BE2C (cell line): ENCODE results near the gene AGAP1.
A peak's percentile ranks its signal among the peaks of the same experiment; 100 is the strongest.

Experiments
- DNase-seq: peaks from one replicate; pipeline ENCODE4 v3.0.0-alpha.2; 2020
- H3K27me3 ChIP-seq: fragments of 250-450 bp; sonication (Bioruptor Pico); 2 replicates; pipeline ENCODE4 v1.5.1; 2020; ENCODE audit warnings: mild to moderate bottlenecking
- H3K36me3 ChIP-seq: fragments of 250-450 bp; sonication (Bioruptor Pico); 2 replicates; pipeline ENCODE4 v1.5.1; 2020; ENCODE audit warnings: mild to moderate bottlenecking
- H3K4me1 ChIP-seq: fragments of 250-450 bp; sonication (Bioruptor Pico); 2 replicates; pipeline ENCODE4 v1.5.1; 2020
- H3K4me3 ChIP-seq: 2 replicates; pipeline ENCODE4 v1.5.1; 2011; ENCODE audit warnings: low read depth, low read length
- H3K9me3 ChIP-seq: fragments of 250-450 bp; sonication (Bioruptor Pico); 2 replicates; pipeline ENCODE4 v1.5.1; 2020
- TF ChIP-seq, protein P1 (sequence below): IDR thresholded peaks from 2 replicates; pipeline ENCODE4 v1.5.1; 2012; ENCODE audit warnings: mild to moderate bottlenecking, low read depth, low read length

Gene AGAP1

DNA sequence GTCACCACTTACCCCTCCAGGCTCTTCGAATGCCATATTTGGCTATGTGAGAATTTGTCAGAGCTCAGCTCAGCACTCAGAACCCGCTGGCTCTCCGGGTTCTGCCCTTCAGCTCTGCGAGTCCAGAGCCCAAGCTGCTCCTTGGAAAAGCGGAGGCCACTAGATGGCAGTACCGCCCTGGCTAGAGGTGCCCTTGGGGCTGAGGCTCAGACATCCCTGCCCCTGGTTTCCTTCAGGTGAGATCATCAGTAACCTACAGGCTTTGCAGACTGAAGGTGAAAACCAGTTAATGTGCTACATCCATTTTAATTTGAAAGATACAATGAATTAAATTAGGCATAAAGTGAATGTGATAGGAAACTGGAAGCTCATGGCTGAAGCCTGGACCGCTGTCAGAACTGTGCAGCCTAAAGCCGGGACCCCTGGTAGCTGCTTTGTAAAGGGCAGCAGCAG lies 285.6 kb downstream of the AGAP1 start:
- H3K27me3 ChIP-seq: no peaks in the 10 kb centered on the region
- peak; percentile 84 for DNase-seq
- no peaks in the 10 kb centered on the region for H3K36me3 ChIP-seq
- H3K4me3 ChIP-seq: no peak overlapping the region
- H3K9me3 ChIP-seq: no peaks in the 10 kb centered on the region
- no peaks in the 10 kb centered on the region for H3K4me1 ChIP-seq
- TF ChIP-seq, protein P1, sequence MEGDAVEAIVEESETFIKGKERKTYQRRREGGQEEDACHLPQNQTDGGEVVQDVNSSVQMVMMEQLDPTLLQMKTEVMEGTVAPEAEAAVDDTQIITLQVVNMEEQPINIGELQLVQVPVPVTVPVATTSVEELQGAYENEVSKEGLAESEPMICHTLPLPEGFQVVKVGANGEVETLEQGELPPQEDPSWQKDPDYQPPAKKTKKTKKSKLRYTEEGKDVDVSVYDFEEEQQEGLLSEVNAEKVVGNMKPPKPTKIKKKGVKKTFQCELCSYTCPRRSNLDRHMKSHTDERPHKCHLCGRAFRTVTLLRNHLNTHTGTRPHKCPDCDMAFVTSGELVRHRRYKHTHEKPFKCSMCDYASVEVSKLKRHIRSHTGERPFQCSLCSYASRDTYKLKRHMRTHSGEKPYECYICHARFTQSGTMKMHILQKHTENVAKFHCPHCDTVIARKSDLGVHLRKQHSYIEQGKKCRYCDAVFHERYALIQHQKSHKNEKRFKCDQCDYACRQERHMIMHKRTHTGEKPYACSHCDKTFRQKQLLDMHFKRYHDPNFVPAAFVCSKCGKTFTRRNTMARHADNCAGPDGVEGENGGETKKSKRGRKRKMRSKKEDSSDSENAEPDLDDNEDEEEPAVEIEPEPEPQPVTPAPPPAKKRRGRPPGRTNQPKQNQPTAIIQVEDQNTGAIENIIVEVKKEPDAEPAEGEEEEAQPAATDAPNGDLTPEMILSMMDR: peak; percentile 96

GRCh38 chr2:235780401-235780800 lies 286.6 kb downstream of the AGAP1 start:
- Histone ChIP-seq H3K36me3 (no peaks in the 10 kb centered on the region), H3K9me3 (no peaks in the 10 kb centered on the region), H3K27me3 (no peaks in the 10 kb centered on the region), H3K4me3 (no peak overlapping the region), H3K4me1 (no peaks in the 10 kb centered on the region)
- no peak for DNase-seq
- TF ChIP-seq, protein P1: no peak

DNA sequence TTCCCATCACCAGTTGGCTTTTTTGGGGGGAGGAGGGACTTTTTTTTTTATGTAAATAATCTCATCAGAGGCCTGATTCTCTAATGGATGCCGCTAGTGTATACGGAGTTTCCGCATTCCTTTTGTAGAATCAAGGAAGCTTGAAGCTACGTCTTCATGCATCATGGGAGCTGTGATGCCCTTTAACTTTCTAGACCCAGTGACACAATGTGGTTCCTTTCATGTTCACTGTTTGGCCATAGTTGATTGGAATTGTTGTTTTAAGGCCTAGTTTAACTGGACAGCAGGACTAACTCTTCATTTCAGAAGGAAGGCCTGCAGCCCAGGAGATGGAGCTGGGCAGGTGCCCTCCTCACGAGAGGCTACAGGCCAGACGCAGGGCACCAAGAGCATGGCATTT lies 287.9 kb downstream of the AGAP1 start:
- Histone ChIP-seq H3K9me3 (no peaks in the 10 kb centered on the region), H3K4me1 (no peaks in the 10 kb centered on the region), H3K36me3 (no peaks in the 10 kb centered on the region), H3K4me3 (no peak overlapping the region), H3K27me3 (no peaks in the 10 kb centered on the region)
- DNase-seq: no peak
- TF ChIP-seq, protein P1: no peak

GRCh38 chr2:235784788-235785187 lies 290.9 kb downstream of the AGAP1 start:
- H3K4me3 ChIP-seq: no peak overlapping the region
- TF ChIP-seq, protein P1: no peak
- no peaks in the 10 kb centered on the region for H3K27me3 ChIP-seq
- no peaks in the 10 kb centered on the region for H3K9me3 ChIP-seq
- H3K4me1 ChIP-seq: no peaks in the 10 kb centered on the region
- no peaks in the 10 kb centered on the region for H3K36me3 ChIP-seq
- DNase-seq: no peak

DNA sequence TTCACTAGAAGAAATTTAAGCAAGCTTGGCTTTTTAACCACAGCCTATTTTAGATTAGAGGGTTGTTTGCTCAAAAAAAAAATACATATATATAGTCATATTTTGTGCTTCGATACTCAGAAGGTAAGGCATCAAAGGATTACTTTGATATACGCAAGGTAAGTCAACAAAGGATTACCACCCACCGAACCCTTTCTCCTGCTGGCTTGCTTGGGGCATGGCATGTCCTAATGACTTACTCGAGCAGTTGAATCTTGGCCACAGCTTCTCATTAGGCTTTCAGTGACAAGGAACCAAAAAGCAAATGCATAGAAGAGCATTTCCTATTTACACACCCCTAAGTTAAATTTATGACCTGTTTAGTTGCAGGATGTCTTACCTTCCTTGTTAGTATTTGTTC lies 295.7 kb downstream of the AGAP1 start:
- Histone ChIP-seq H3K9me3 (no peaks in the 10 kb centered on the region), H3K27me3 (no peaks in the 10 kb centered on the region), H3K36me3 (no peaks in the 10 kb centered on the region), H3K4me3 (no peak overlapping the region), H3K4me1 (no peaks in the 10 kb centered on the region)
- TF ChIP-seq, protein P1: no peak
- no peak for DNase-seq

GRCh38 chr2:235793163-235793752 lies 299.4 kb downstream of the AGAP1 start:
- Histone ChIP-seq H3K27me3 (no peaks in the 10 kb centered on the region), H3K4me3 (no peak overlapping the region), H3K36me3 (no peaks in the 10 kb centered on the region; the same call in 1 of the 2 replicates), H3K9me3 (no peaks in the 10 kb centered on the region), H3K4me1 (no peaks in the 10 kb centered on the region)
- TF ChIP-seq, protein P1: peak; percentile 60
- no peak for DNase-seq
